NOMO-1 treated with dmso at 0.1 percent for 144 hours (cell line): ENCODE data around the gene FBXL15.
A peak's percentile ranks its signal among the peaks of the same experiment; 100 is the strongest.

Source experiments
- DNase-seq: peaks from one replicate; lab custom pipeline; 2025; ENCODE audit not compliant: unreplicated experiment; lab: John Stamatoyannopoulos, UW

The FBXL15 gene

GRCh38 chr10:102420714-102421506, at the start of gene FBXL15:
FBXL15 (plus strand) TSS chr10:102420836; CDS start chr10:102421130, 294 bp downstream.
- DNase-seq = peak; percentile 94

GRCh38 chr10:102371295-102371694, 49.3 kb upstream of the FBXL15 start:
- DNase-seq = no peak

- no peak for DNase-seq
Observed at GRCh38 chr10:102375250-102375649, 45.4 kb upstream of the FBXL15 start.

GRCh38 chr10:102375867-102376266, 44.8 kb upstream of the FBXL15 start:
- no peak for DNase-seq

- DNase-seq = no peak
Observed at GRCh38 chr10:102376901-102377300, 43.7 kb upstream of the FBXL15 start.

- no peak for DNase-seq
Observed at GRCh38 chr10:102379383-102379782, 41.3 kb upstream of the FBXL15 start.

GRCh38 chr10:102381983-102382382, 38.7 kb upstream of the FBXL15 start:
- no peak for DNase-seq

GRCh38 chr10:102382871-102383270, 37.8 kb upstream of the FBXL15 start:
- no peak for DNase-seq

- DNase-seq = no peak
Observed at GRCh38 chr10:102384053-102384452, 36.6 kb upstream of the FBXL15 start.

GRCh38 chr10:102384606-102385429, 35.8 kb upstream of the FBXL15 start:
- no peak for DNase-seq

- DNase-seq = no peak
Observed at GRCh38 chr10:102389894-102390293, 30.7 kb upstream of the FBXL15 start.

- DNase-seq = no peak
Observed at GRCh38 chr10:102392306-102392705, 28.3 kb upstream of the FBXL15 start.

GRCh38 chr10:102393411-102394078, 27.1 kb upstream of the FBXL15 start:
- DNase-seq = no peak

- DNase-seq = peak; percentile 82
Observed at GRCh38 chr10:102394079-102394800, 26.4 kb upstream of the FBXL15 start.

- no peak for DNase-seq
Observed at GRCh38 chr10:102394801-102395399, 25.7 kb upstream of the FBXL15 start.

GRCh38 chr10:102395400-102396316, 25.0 kb upstream of the FBXL15 start, which contains the start of gene NFKB2:
NFKB2 (plus strand) TSS chr10:102395705; CDS start chr10:102395960, 255 bp downstream.
- DNase-seq = peak; percentile 28

GRCh38 chr10:102396317-102396650, 24.4 kb upstream of the FBXL15 start:
- no peak for DNase-seq

GRCh38 chr10:102396730-102397151, 23.9 kb upstream of the FBXL15 start:
- DNase-seq = no peak
